Stomach smooth muscle (tissue), 2 donors: ENCODE results near the gene DVL2.

ENCODE experiments used
- H3K27ac ChIP-seq: one replicate; pipeline ENCODE4 v1.7.0; 2013; ENCODE audit warnings: mild to moderate bottlenecking, low read length, inconsistent platforms
- H3K27me3 ChIP-seq, 2 donors: one replicate each; pipeline ENCODE4 v1.7.0; 2013; ENCODE audit warnings: low read length in 2 of 2; ENCODE audit not compliant: insufficient read depth in 2 of 2, control insufficient read depth in 1 of 2
- H3K36me3 ChIP-seq, 2 donors: one replicate each; pipeline ENCODE4 v1.7.0; 2013; ENCODE audit warnings: low read length in 2 of 2; ENCODE audit not compliant: control insufficient read depth in 2 of 2, insufficient read depth in 2 of 2
- H3K4me1 ChIP-seq: one replicate; pipeline ENCODE4 v1.7.0; 2013; ENCODE audit warnings: low read length; ENCODE audit not compliant: control insufficient read depth, insufficient read depth
- H3K4me3 ChIP-seq, 2 donors: one replicate each; pipeline ENCODE4 v1.7.0; 2013; ENCODE audit warnings: low read length in 2 of 2
- H3K9ac ChIP-seq, 2 donors: one replicate each; pipeline ENCODE4 v1.7.0; 2013; ENCODE audit warnings: low read length in 2 of 2, mild to moderate bottlenecking in 1 of 2
- H3K9me3 ChIP-seq, 2 donors: one replicate each; pipeline ENCODE4 v1.7.0; 2013; ENCODE audit warnings: low read length in 2 of 2; ENCODE audit not compliant: control insufficient read depth in 2 of 2
- donor health status: healthy.
- donor health status: Pancreatic carcinoma.

The DVL2 gene

GRCh38 chr17:7242717-7243452 lies 8.6 kb upstream of the DVL2 start:
- H3K4me3 ChIP-seq, result peak overlapping the region; percentile 92 to 96
- H3K27ac ChIP-seq, result peak overlapping the region; percentile 95
- H3K36me3 ChIP-seq, result peaks cover 27 to 31% of the 10 kb centered on the region in 2 donors
- no peaks in the 10 kb centered on the region for H3K27me3 ChIP-seq
- peak overlapping the region; percentile 91 to 99 for H3K9ac ChIP-seq
- H3K9me3 ChIP-seq, result no peaks in the 10 kb centered on the region
- H3K4me1 ChIP-seq, result peaks cover 32% of the 10 kb centered on the region

GRCh38 chr17:7241783-7242716 lies 7.7 kb upstream of the DVL2 start, which contains the start of gene GABARAP:
TSS of gene GABARAP (minus strand) at chr17:7242449. CDS start at chr17:7242330, 119 bp downstream.
- no peaks in the 10 kb centered on the region for H3K9me3 ChIP-seq
- H3K27me3 ChIP-seq, result no peaks in the 10 kb centered on the region
- peaks cover 27 to 30% of the 10 kb centered on the region in 2 donors for H3K36me3 ChIP-seq
- peaks cover 37% of the 10 kb centered on the region for H3K4me1 ChIP-seq
- peak within 1 kb of the TSS; percentile 95 for H3K27ac ChIP-seq
- peak within 1 kb of the TSS; percentile 92 to 96 for H3K4me3 ChIP-seq
- peak within 1 kb of the TSS; percentile 91 to 99 for H3K9ac ChIP-seq

- Histone ChIP-seq H3K4me3 (peak overlapping the region; percentile 92 to 96), H3K9ac (peak overlapping the region; percentile 91 to 99), H3K36me3 (peaks cover 21% of the 10 kb centered on the region in 2 donors), H3K27ac (peak overlapping the region; percentile 95), H3K9me3 (no peaks in the 10 kb centered on the region), H3K4me1 (peaks cover 42% of the 10 kb centered on the region), H3K27me3 (no peaks in the 10 kb centered on the region)
These were observed 6.9 kb upstream of the DVL2 start for GRCh38 chr17:7241090-7241733.

DNA sequence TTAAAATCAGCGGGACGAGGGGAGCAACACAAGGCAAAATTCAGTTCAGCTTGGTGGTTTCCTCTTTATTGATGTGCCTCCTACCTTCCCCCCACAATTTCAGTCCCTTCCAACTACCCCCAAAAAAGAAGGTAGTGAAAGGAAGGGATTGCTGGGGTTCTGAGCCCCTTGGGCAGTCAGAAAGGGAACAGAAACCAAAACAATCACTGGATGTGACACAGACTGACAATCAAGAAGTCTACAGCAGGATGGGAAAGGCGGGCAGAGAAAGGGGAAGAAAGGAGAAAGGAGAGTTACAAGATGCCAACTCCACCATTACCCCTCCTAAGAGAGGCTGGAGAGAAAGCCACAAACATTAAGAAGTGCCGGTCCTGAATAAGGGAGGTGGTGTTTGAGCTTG lies 6.1 kb upstream of the DVL2 start:
- peak overlapping the region in 1 of 2 donors; percentile 6 for H3K9ac ChIP-seq
- H3K27me3 ChIP-seq, result no peaks in the 10 kb centered on the region
- no peaks in the 10 kb centered on the region for H3K9me3 ChIP-seq
- H3K36me3 ChIP-seq, result peaks cover 22 to 24% of the 10 kb centered on the region in 2 donors
- H3K4me1 ChIP-seq, result peaks cover 44% of the 10 kb centered on the region
- peak overlapping the region; percentile 92 to 96 for H3K4me3 ChIP-seq
- peak overlapping the region; percentile 25 for H3K27ac ChIP-seq

- Histone ChIP-seq H3K9ac (peak within 1 kb of the TSS; percentile 87 to 92), H3K27ac (peak within 1 kb of the TSS; percentile 88), H3K4me3 (peak within 1 kb of the TSS; percentile 92 to 96), H3K27me3 (no peaks in the 10 kb centered on the region), H3K36me3 (peaks cover 21 to 24% of the 10 kb centered on the region in 2 donors), H3K4me1 (peaks cover 54% of the 10 kb centered on the region), H3K9me3 (no peaks in the 10 kb centered on the region)
These were observed 5.0 kb upstream of the DVL2 start, which contains the start of gene PHF23 for GRCh38 chr17:7239091-7240027. TSS of gene PHF23 (minus strand) at chr17:7239457. CDS start at chr17:7239279, 178 bp downstream.

DNA sequence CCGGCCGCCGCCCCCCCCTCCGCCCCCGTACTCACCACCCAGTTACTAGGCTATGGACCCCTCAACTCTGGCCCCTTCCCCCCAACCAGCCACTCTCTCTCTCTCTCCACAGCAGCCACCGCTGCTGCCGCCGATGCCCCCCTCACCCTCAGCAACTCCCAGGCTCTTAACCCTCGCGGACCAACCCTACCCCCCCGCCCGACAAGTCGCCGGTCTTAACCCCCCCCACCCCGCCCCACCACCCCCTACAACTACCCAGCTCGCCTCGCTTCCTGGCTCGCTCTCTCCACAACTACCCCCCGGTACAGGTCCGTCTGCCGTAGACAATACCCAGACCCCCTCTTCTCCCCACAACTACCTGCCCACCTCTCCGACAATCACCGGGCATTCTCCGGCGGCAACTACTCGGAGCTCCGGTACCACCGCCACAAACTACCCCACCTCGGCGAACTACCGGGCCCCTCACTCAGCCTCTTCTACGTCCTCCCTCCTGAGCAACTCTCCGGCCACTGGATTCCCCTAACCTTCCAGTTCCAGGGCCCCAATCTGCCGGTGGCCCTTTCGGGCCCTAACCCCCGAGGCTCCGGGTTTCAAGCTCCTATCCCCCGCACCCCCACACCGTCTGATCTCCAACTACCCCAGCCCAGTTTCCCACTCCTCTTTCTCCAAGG lies 4.2 kb upstream of the DVL2 start:
- Histone ChIP-seq H3K4me3 (peak overlapping the region; percentile 92 to 96), H3K9me3 (no peaks in the 10 kb centered on the region), H3K36me3 (peaks cover 19 to 20% of the 10 kb centered on the region in 2 donors), H3K9ac (peak overlapping the region; percentile 87 to 92), H3K27me3 (no peaks in the 10 kb centered on the region), H3K4me1 (peaks cover 53% of the 10 kb centered on the region), H3K27ac (peak overlapping the region; percentile 88)

- peaks cover 19 to 20% of the 10 kb centered on the region in 2 donors for H3K36me3 ChIP-seq
These were observed 3.6 kb upstream of the DVL2 start for GRCh38 chr17:7237761-7238419.

GRCh38 chr17:7237266-7237760 lies 3.0 kb upstream of the DVL2 start:
- Histone ChIP-seq H3K36me3 (peaks cover 19 to 20% of the 10 kb centered on the region in 2 donors), H3K27ac (peak overlapping the region; percentile 73), H3K4me1 (peaks cover 54% of the 10 kb centered on the region), H3K4me3 (peak overlapping the region; percentile 54 to 96), H3K9ac (peak overlapping the region; percentile 51 to 62), H3K9me3 (no peaks in the 10 kb centered on the region), H3K27me3 (no peaks in the 10 kb centered on the region)

More at GRCh38 chr17:7237761-7238419, 3.6 kb upstream of the DVL2 start:
- H3K4me1 ChIP-seq, result peaks cover 54% of the 10 kb centered on the region
- no peaks in the 10 kb centered on the region for H3K27me3 ChIP-seq
- H3K27ac ChIP-seq, result peak overlapping the region; percentile 73
- H3K9me3 ChIP-seq, result no peaks in the 10 kb centered on the region
- H3K4me3 ChIP-seq, result peak overlapping the region; percentile 54 to 96
- H3K9ac ChIP-seq, result peak overlapping the region in 1 of 2 donors; percentile 62

GRCh38 chr17:7236808-7237207 lies 2.5 kb upstream of the DVL2 start:
- peak overlapping the region; percentile 54 to 96 for H3K4me3 ChIP-seq
- peaks cover 57% of the 10 kb centered on the region for H3K4me1 ChIP-seq
- peaks cover 19 to 20% of the 10 kb centered on the region in 2 donors for H3K36me3 ChIP-seq
- peak overlapping the region; percentile 13 to 62 for H3K9ac ChIP-seq
- no peaks in the 10 kb centered on the region for H3K27me3 ChIP-seq
- H3K9me3 ChIP-seq, result no peaks in the 10 kb centered on the region
- H3K27ac ChIP-seq, result peak overlapping the region; percentile 73
